SK-N-SH (cell line): ENCODE measurements around the gene RALA. TPM values are rescaled to one million over a fixed set of nuclear protein-coding genes. Genes with fewer than 3 reads are reported as not detected.

Experiments used
- CHD2 ChIP-seq: fragments of 150-350 bp; IDR thresholded peaks from 2 replicates; pipeline ENCODE4 v1.6.1; 2018; ENCODE audit warnings: low read length; ENCODE audit not compliant: partially characterized antibody
- EP300 ChIP-seq, 2 experiments: IDR thresholded peaks; 2 replicates each; pipeline versions ENCODE4 v1.4.0 to v1.6.1; 2012; ENCODE audit warnings: borderline replicate concordance in 1 of 2, low read depth in 1 of 2, low read length in 1 of 2
- EZH2phosphoT487 ChIP-seq: fragments of 200-600 bp; sonication (generic); IDR thresholded peaks from 2 replicates; pipeline ENCODE4 v1.6.1; 2017; ENCODE audit warnings: low read depth, mixed run types, mild to moderate bottlenecking, antibody characterized with exemption, moderate library complexity, borderline replicate concordance
- FOSL2 ChIP-seq: IDR thresholded peaks from 2 replicates; pipeline ENCODE4 v1.4.0; 2012; ENCODE audit warnings: low read depth, mild to moderate bottlenecking, moderate library complexity, borderline replicate concordance
- GABPA ChIP-seq: IDR thresholded peaks from 2 replicates; pipeline ENCODE4 v1.4.0; 2012; ENCODE audit warnings: low read depth, mild to moderate bottlenecking
- GATA2 ChIP-seq: sonication (generic); formaldehyde crosslinking; IDR thresholded peaks from 2 replicates; pipeline ENCODE4 v1.5.0; 2020; ENCODE audit warnings: mild to moderate bottlenecking, missing genetic modification reagents
- MAX ChIP-seq: IDR thresholded peaks from 2 replicates; pipeline ENCODE4 v1.4.0; 2012; ENCODE audit warnings: low read depth
- MXI1 ChIP-seq: IDR thresholded peaks from 2 replicates; pipeline ENCODE4 v1.6.1; 2012; ENCODE audit warnings: mild to moderate bottlenecking, low read depth, low read length, improper control_type of control experiment
- NFIC ChIP-seq: IDR thresholded peaks from 2 replicates; pipeline ENCODE4 v1.4.0; 2012; ENCODE audit warnings: borderline replicate concordance
- RAD21 ChIP-seq: IDR thresholded peaks from 2 replicates; pipeline ENCODE4 v1.6.1; 2012; ENCODE audit warnings: mild to moderate bottlenecking, low read length
- RCOR1 ChIP-seq: fragments of 150-350 bp; IDR thresholded peaks from 2 replicates; pipeline ENCODE4 v1.6.1; 2017; ENCODE audit warnings: antibody characterized with exemption, low read length
- RFX5 ChIP-seq: IDR thresholded peaks from 2 replicates; pipeline ENCODE4 v1.6.1; 2012; ENCODE audit warnings: mild to moderate bottlenecking, improper control_type of control experiment, low read length
- SIN3A ChIP-seq: IDR thresholded peaks from 2 replicates; pipeline ENCODE4 v1.6.1; 2012; ENCODE audit warnings: low read depth, mild to moderate bottlenecking, low read length, moderate library complexity, borderline replicate concordance
- SMC3 ChIP-seq: IDR thresholded peaks from 2 replicates; pipeline ENCODE4 v1.6.1; 2012; ENCODE audit warnings: low read depth, low read length, improper control_type of control experiment
- TAF1 ChIP-seq: IDR thresholded peaks from 2 replicates; pipeline ENCODE4 v1.6.1; 2012; ENCODE audit warnings: low read depth, mild to moderate bottlenecking, low read length, moderate library complexity, borderline replicate concordance
- TEAD4 ChIP-seq: IDR thresholded peaks from 2 replicates; pipeline ENCODE4 v1.4.0; 2012; ENCODE audit warnings: mild to moderate bottlenecking, borderline replicate concordance; ENCODE audit not compliant: insufficient read depth
- USF1 ChIP-seq: IDR thresholded peaks from 2 replicates; pipeline ENCODE4 v1.4.0; 2012; ENCODE audit warnings: low read depth, borderline replicate concordance
- YY1 ChIP-seq: IDR thresholded peaks from 2 replicates; pipeline ENCODE4 v1.4.0; 2012; ENCODE audit warnings: low read depth, mild to moderate bottlenecking
- polyA plus RNA-seq, 3 experiments: library from polyadenylated mRNA; depleted of rRNA; stranded (reverse); fragments of >200 nt; gene quantifications; 2 replicates each; pipeline ENCODE4 v1.2.3, GENCODE V29; 2012
- TF ChIP-seq, protein P1 (sequence below): fragments of 200-600 bp; sonication (generic); IDR thresholded peaks from 2 replicates; pipeline ENCODE4 v1.6.1; 2017; ENCODE audit warnings: antibody characterized with exemption, mild to moderate bottlenecking, moderate library complexity
- TF ChIP-seq, protein P2 (sequence below): IDR thresholded peaks from 2 replicates; pipeline ENCODE4 v1.4.0; 2012; ENCODE audit warnings: low read depth, borderline replicate concordance

Gene RALA
- polyA plus RNA-seq, 1 of the 3 experiments (the other 2 are of a cell fraction), result 29.0 TPM

DNA sequence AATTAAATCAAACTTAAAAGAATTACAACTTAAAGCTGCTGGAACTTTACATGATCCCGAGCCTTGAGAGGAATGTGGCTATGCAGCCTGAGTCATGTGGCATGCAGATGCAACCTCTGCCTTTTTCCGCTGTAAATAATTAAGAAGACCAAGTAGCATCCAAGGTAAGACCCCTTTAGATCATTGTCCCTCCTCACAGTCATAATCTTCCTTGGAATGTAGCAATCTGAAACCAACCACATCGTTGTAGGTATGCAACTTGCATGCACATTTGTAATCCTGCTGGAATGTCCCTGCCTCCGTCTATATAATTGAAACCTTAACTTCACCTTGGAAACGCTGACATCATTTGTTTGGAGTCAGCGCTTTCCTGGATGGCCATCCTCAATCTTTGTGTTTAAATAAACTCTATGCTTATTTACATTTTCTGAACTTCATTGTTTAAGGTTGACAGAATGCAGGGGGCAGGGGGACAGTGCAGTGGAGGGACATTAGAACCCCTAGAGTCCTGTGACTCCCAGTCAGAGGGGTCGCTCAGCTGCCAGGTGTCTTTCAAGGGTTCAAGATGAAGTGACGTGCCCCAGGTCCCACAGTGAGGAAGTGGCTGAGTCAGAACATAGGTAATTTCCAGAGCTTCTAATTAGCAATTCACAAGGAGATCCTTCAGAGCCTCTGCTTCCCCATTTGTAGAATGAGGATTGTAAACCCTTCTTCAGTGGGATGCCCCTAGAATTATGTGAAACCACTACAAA, 110.7 kb downstream of the RALA start (continued):
- TF ChIP-seq USF1 (peak; percentile 16; the same call in 1 of the 2 replicates), SIN3A (no peak; the same call in 1 of the 2 replicates), FOSL2 (peak; percentile 79), EZH2phosphoT487 (no peak), TAF1 (no peak), GATA2 (CRISPR knock-in tag) (no peak), GABPA (0 out of 2 replicates have a peak, but pooled peaks have one; percentile 20), SMC3 (no peak), EP300 (IDR thresholded peaks at IDR 0.05; ENCODE audit: borderline replicate concordance in 1 of 2, low read depth in 1 of 2, low read length in 1 of 2) (peak in 1 of 2 experiments; percentile 86; a peak in 1 of 4 replicates), CHD2 (no peak), MXI1 (no peak), TEAD4 (peak; percentile 95), MAX (no peak; the same call in 1 of the 2 replicates), RCOR1 (no peak), YY1 (no peak), RAD21 (no peak), NFIC (peak; percentile 45; the same call in 1 of the 2 replicates), RFX5 (no peak; the same call in 1 of the 2 replicates)
- TF ChIP-seq, protein P1, sequence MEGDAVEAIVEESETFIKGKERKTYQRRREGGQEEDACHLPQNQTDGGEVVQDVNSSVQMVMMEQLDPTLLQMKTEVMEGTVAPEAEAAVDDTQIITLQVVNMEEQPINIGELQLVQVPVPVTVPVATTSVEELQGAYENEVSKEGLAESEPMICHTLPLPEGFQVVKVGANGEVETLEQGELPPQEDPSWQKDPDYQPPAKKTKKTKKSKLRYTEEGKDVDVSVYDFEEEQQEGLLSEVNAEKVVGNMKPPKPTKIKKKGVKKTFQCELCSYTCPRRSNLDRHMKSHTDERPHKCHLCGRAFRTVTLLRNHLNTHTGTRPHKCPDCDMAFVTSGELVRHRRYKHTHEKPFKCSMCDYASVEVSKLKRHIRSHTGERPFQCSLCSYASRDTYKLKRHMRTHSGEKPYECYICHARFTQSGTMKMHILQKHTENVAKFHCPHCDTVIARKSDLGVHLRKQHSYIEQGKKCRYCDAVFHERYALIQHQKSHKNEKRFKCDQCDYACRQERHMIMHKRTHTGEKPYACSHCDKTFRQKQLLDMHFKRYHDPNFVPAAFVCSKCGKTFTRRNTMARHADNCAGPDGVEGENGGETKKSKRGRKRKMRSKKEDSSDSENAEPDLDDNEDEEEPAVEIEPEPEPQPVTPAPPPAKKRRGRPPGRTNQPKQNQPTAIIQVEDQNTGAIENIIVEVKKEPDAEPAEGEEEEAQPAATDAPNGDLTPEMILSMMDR, result no peak
- TF ChIP-seq, protein P2, sequence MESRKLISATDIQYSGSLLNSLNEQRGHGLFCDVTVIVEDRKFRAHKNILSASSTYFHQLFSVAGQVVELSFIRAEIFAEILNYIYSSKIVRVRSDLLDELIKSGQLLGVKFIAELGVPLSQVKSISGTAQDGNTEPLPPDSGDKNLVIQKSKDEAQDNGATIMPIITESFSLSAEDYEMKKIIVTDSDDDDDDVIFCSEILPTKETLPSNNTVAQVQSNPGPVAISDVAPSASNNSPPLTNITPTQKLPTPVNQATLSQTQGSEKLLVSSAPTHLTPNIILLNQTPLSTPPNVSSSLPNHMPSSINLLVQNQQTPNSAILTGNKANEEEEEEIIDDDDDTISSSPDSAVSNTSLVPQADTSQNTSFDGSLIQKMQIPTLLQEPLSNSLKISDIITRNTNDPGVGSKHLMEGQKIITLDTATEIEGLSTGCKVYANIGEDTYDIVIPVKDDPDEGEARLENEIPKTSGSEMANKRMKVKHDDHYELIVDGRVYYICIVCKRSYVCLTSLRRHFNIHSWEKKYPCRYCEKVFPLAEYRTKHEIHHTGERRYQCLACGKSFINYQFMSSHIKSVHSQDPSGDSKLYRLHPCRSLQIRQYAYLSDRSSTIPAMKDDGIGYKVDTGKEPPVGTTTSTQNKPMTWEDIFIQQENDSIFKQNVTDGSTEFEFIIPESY, result no peak
